ENCODE results near the gene FRRS1L. TPM values are rescaled to one million over a fixed set of nuclear protein-coding genes. Genes with fewer than 3 reads are reported as not detected.
"Not testable (repeated sequence)": the region's sequence is repeated elsewhere in the genome, so short reads cannot be mapped to it uniquely, and the experiment has no call there.

Gene FRRS1L
- total RNA-seq, 1 donor from 2014 or later, result 1.1 TPM

DNA sequence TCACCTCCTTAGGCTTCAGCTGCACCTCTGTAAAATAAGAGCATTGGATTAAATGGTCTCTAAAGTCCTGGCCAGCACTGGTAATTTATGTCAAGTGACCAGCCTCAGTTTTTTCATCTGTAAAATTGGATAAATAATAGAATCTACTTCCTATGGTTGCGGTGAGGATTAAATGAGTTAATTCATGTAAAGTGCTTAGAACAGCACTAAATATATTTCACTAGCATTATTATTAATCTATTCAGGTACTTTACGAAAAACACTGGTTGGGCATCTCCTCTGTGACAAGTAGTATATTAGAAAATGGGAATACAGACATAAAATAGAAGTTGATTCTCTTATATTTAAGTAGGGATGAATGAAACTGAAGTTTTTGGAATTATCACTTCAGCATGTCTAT, 33.5 kb downstream of the FRRS1L start:
- H3K27ac Mint-ChIP-seq (ENCODE audit: unreplicated experiment), result no peak overlapping the region
- FAIRE-seq, result no peak
- H4K20me1 ChIP-seq (ENCODE audit: insufficient read depth, low read length), result no peaks in the 10 kb centered on the region
- H3K9ac ChIP-seq (ENCODE audit: low read length), result no peak overlapping the region
- DNase-seq (ENCODE audit: low read depth), result no peak
- H2AFZ ChIP-seq (ENCODE audit: low read depth, low read length), result no peak overlapping the region
- no peaks in the 10 kb centered on the region for H3K27me3 ChIP-seq (ENCODE audit: insufficient read depth, low read length)
- H3K9me3 ChIP-seq (ENCODE audit: insufficient read depth, low read depth, low read length), result no peaks in the 10 kb centered on the region
- no peak overlapping the region for H3K4me2 ChIP-seq (ENCODE audit: low read length)
- H3K36me3 Mint-ChIP-seq (ENCODE audit: low read depth, unreplicated experiment), result no peaks in the 10 kb centered on the region
- TF ChIP-seq EZH2 (IDR thresholded peaks at IDR 0.05; ENCODE audit: insufficient read depth, low read length), result no peak
- no peak for TF ChIP-seq CTCF (IDR thresholded peaks at IDR 0.05; ENCODE audit: insufficient read depth, low read depth, low read length)
- no peaks in the 10 kb centered on the region for H3K9me3 Mint-ChIP-seq (ENCODE audit: unreplicated experiment)
- H3K4me1 Mint-ChIP-seq (ENCODE audit: low read depth, unreplicated experiment), result no peaks in the 10 kb centered on the region
- no peaks in the 10 kb centered on the region for H3K79me2 ChIP-seq (ENCODE audit: insufficient read depth, low read length)
- H3K27me3 Mint-ChIP-seq (ENCODE audit: low read depth, unreplicated experiment), result peaks cover 3% of the 10 kb centered on the region
- no peak overlapping the region for H3K4me3 ChIP-seq (ENCODE audit: insufficient read depth, low read depth, low read length)
- H3K4me3 Mint-ChIP-seq (ENCODE audit: unreplicated experiment), result no peak overlapping the region
- H3K4me1 ChIP-seq (ENCODE audit: insufficient read depth, low read length), result no peaks in the 10 kb centered on the region
- no peak overlapping the region for H3K27ac ChIP-seq (ENCODE audit: low read depth, low read length)
- no peaks in the 10 kb centered on the region for H3K36me3 ChIP-seq (ENCODE audit: insufficient read depth, low read length)

DNA sequence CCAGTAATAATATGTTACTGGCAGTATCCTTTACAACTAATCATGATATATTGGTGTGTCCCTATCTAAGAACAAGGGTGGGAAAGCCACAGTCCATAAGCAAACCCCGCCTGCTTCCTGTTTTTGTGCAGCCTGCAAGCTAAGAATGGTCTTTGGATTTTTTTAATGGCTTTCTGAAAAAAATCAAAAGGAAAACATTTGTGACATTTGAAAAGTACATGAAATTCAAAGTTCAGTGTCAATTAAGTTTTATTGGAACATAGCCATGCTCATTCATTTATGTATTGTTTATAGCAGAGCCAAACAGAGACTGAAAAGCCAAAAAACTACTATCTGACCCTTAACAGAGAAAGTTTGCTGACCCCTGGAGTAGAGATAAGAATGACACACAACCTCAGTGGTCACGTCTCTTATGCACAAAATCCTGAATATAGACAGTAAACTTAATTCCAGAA, 34.5 kb downstream of the FRRS1L start:
- no peaks in the 10 kb centered on the region for H3K36me3 ChIP-seq (ENCODE audit: insufficient read depth, low read length)
- no peaks in the 10 kb centered on the region for H3K79me2 ChIP-seq (ENCODE audit: insufficient read depth, low read length)
- DNase-seq (ENCODE audit: low read depth) (no peak), FAIRE-seq (no peak)
- H3K27me3 ChIP-seq (ENCODE audit: insufficient read depth, low read length), result no peaks in the 10 kb centered on the region
- no peaks in the 10 kb centered on the region for H3K4me1 ChIP-seq (ENCODE audit: insufficient read depth, low read length)
- Mint-ChIP-seq H3K36me3 (ENCODE audit: low read depth, unreplicated experiment) (no peaks in the 10 kb centered on the region), H3K4me3 (ENCODE audit: unreplicated experiment) (no peak overlapping the region), H3K27ac (ENCODE audit: unreplicated experiment) (no peak overlapping the region), H3K4me1 (ENCODE audit: low read depth, unreplicated experiment) (no peaks in the 10 kb centered on the region), H3K27me3 (ENCODE audit: low read depth, unreplicated experiment) (no peaks in the 10 kb centered on the region), H3K9me3 (ENCODE audit: unreplicated experiment) (no peaks in the 10 kb centered on the region)
- no peaks in the 10 kb centered on the region for H4K20me1 ChIP-seq (ENCODE audit: insufficient read depth, low read length)
- H3K27ac ChIP-seq (ENCODE audit: low read depth, low read length), result no peak overlapping the region
- TF ChIP-seq EZH2 (IDR thresholded peaks at IDR 0.05; ENCODE audit: insufficient read depth, low read length), result no peak
- no peak for TF ChIP-seq CTCF (IDR thresholded peaks at IDR 0.05; ENCODE audit: insufficient read depth, low read depth, low read length)
- H3K9me3 ChIP-seq (ENCODE audit: insufficient read depth, low read depth, low read length), result no peaks in the 10 kb centered on the region
- no peak overlapping the region for H3K4me2 ChIP-seq (ENCODE audit: low read length)
- no peak overlapping the region for H3K9ac ChIP-seq (ENCODE audit: low read length)
- no peak overlapping the region for H2AFZ ChIP-seq (ENCODE audit: low read depth, low read length)
- no peak overlapping the region for H3K4me3 ChIP-seq (ENCODE audit: insufficient read depth, low read depth, low read length)

- H3K9me3 ChIP-seq (ENCODE audit: insufficient read depth, low read depth, low read length), result no peaks in the 10 kb centered on the region
- no peaks in the 10 kb centered on the region for H3K4me1 ChIP-seq (ENCODE audit: insufficient read depth, low read length)
- Mint-ChIP-seq H3K36me3 (ENCODE audit: low read depth, unreplicated experiment) (no peaks in the 10 kb centered on the region), H3K4me1 (ENCODE audit: low read depth, unreplicated experiment) (no peaks in the 10 kb centered on the region), H3K4me3 (ENCODE audit: unreplicated experiment) (no peak overlapping the region), H3K27me3 (ENCODE audit: low read depth, unreplicated experiment) (peaks cover 4% of the 10 kb centered on the region), H3K9me3 (ENCODE audit: unreplicated experiment) (no peaks in the 10 kb centered on the region), H3K27ac (ENCODE audit: unreplicated experiment) (no peak overlapping the region)
- no peaks in the 10 kb centered on the region for H4K20me1 ChIP-seq (ENCODE audit: insufficient read depth, low read length)
- H3K9ac ChIP-seq (ENCODE audit: low read length), result no peak overlapping the region
- H2AFZ ChIP-seq (ENCODE audit: low read depth, low read length), result no peak overlapping the region
- H3K27me3 ChIP-seq (ENCODE audit: insufficient read depth, low read length), result no peaks in the 10 kb centered on the region
- H3K4me3 ChIP-seq (ENCODE audit: insufficient read depth, low read depth, low read length), result no peak overlapping the region
- no peak overlapping the region for H3K4me2 ChIP-seq (ENCODE audit: low read length)
- TF ChIP-seq EZH2 (IDR thresholded peaks at IDR 0.05; ENCODE audit: insufficient read depth, low read length), result no peak
- no peak for TF ChIP-seq CTCF (IDR thresholded peaks at IDR 0.05; ENCODE audit: insufficient read depth, low read depth, low read length)
- H3K79me2 ChIP-seq (ENCODE audit: insufficient read depth, low read length), result no peaks in the 10 kb centered on the region
- no peak for DNase-seq (ENCODE audit: low read depth)
- no peaks in the 10 kb centered on the region for H3K36me3 ChIP-seq (ENCODE audit: insufficient read depth, low read length)
- no peak for FAIRE-seq
- no peak overlapping the region for H3K27ac ChIP-seq (ENCODE audit: low read depth, low read length)
These were observed 37.4 kb downstream of the FRRS1L start for GRCh38 chr9:109129470-109130197.

- not testable (repeated sequence) for H3K27me3 ChIP-seq (ENCODE audit: insufficient read depth, low read length); H3K27me3 Mint-ChIP-seq (ENCODE audit: low read depth, unreplicated experiment); H3K9me3 ChIP-seq (ENCODE audit: insufficient read depth, low read depth, low read length); H3K4me1 ChIP-seq (ENCODE audit: insufficient read depth, low read length); H3K9me3 Mint-ChIP-seq (ENCODE audit: unreplicated experiment); H3K79me2 ChIP-seq (ENCODE audit: insufficient read depth, low read length); H3K4me1 Mint-ChIP-seq (ENCODE audit: low read depth, unreplicated experiment); DNase-seq (ENCODE audit: low read depth); H3K27ac Mint-ChIP-seq (ENCODE audit: unreplicated experiment); FAIRE-seq; H3K4me3 Mint-ChIP-seq (ENCODE audit: unreplicated experiment); H3K36me3 Mint-ChIP-seq (ENCODE audit: low read depth, unreplicated experiment); H3K4me3 ChIP-seq (ENCODE audit: insufficient read depth, low read depth, low read length); H3K4me2 ChIP-seq (ENCODE audit: low read length); H4K20me1 ChIP-seq (ENCODE audit: insufficient read depth, low read length); H3K36me3 ChIP-seq (ENCODE audit: insufficient read depth, low read length); H3K27ac ChIP-seq (ENCODE audit: low read depth, low read length); H2AFZ ChIP-seq (ENCODE audit: low read depth, low read length); H3K9ac ChIP-seq (ENCODE audit: low read length)
These were observed 40.4 kb downstream of the FRRS1L start for GRCh38 chr9:109126671-109127070.

All from astrocyte (in vitro differentiated cells and primary cell).